GM12874 (cell line): ENCODE data around the gene OR4F15.

Source experiments
- CTCF ChIP-seq: IDR thresholded peaks from 2 replicates; pipeline ENCODE4 v1.5.1; 2011; ENCODE audit warnings: low read depth, mild to moderate bottlenecking, control low read depth, low read length, moderate library complexity; ENCODE audit not compliant: insufficient read depth

Gene OR4F15

GRCh38 chr15:101795455-101795854 lies 16.5 kb upstream of the OR4F15 start:
- no peak for TF ChIP-seq CTCF

- no peak for TF ChIP-seq CTCF
Measured at GRCh38 chr15:101799665-101800064, 12.3 kb upstream of the OR4F15 start.

GRCh38 chr15:101801048-101801447 lies 11.0 kb upstream of the OR4F15 start:
- TF ChIP-seq CTCF: no peak

GRCh38 chr15:101803209-101803608 lies 8.8 kb upstream of the OR4F15 start, which contains the start of gene OR4F6:
OR4F6 (plus strand) TSS chr15:101803509; CDS start chr15:101805720, 2,211 bp downstream.
- no peak for TF ChIP-seq CTCF

DNA sequence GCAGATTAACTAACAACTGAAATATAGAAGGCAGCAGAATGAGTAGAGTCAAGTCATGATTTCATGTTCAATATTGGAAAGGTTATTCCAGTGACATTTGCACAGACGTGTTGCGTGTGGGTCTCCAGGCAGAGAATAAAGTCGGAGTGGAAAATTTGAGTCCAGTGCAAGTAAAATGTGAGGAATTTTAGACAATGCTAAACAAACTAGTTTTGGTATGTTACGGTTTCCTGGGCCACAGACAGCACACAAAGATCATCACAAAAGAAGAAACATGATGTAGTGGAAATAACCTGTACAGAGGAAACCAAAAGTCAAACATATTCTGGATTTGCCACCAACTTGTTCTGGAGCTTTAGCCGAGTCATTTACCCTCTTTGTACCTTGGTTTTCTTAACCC lies 8.3 kb upstream of the OR4F15 start:
- TF ChIP-seq CTCF: no peak

GRCh38 chr15:101804375-101804774 lies 7.6 kb upstream of the OR4F15 start:
- TF ChIP-seq CTCF: no peak

DNA sequence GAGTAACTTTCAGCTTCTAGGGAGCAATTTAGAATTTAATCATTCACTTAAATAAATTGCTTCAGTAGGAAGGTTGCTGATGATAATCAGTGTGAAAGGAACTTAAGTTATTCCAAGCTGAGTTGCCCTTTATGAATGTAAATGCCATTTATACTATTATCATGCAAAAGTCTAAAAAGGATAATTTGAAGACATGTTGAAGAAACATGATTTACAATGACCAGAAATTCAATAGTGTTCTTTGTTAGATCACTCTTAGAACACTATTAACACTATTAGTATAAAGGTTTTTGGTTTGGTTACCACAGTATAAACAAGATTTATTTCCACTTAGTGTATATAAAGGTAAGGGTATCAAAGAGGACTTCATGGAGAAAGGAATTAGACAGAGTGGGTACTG lies 7.1 kb upstream of the OR4F15 start:
- TF ChIP-seq CTCF: no peak
